Mammary epithelial cell (primary cell): ENCODE measurements around the gene CASK.
A peak's percentile ranks its signal among the peaks of the same experiment; 100 is the strongest.

ENCODE experiments used
- EZH2 ChIP-seq: IDR thresholded peaks from 2 replicates; pipeline ENCODE4 v1.6.1; 2012; ENCODE audit warnings: low read length, inconsistent platforms, borderline replicate concordance
- TF ChIP-seq, protein P1 (sequence below), 2 donors: IDR thresholded peaks in 1 of 2; conservative IDR thresholded peaks in 1 of 2; 2 replicates each; pipeline ENCODE4 v1.5.1; 2011 to 2012; ENCODE audit warnings: inconsistent platforms in 2 of 2, low read length in 2 of 2, mild to moderate bottlenecking in 2 of 2, control low read depth in 1 of 2, low read depth in 1 of 2; ENCODE audit not compliant: insufficient read depth in 1 of 2; ENCODE audit errors: extremely low read depth in 1 of 2

- TF ChIP-seq, protein P1, sequence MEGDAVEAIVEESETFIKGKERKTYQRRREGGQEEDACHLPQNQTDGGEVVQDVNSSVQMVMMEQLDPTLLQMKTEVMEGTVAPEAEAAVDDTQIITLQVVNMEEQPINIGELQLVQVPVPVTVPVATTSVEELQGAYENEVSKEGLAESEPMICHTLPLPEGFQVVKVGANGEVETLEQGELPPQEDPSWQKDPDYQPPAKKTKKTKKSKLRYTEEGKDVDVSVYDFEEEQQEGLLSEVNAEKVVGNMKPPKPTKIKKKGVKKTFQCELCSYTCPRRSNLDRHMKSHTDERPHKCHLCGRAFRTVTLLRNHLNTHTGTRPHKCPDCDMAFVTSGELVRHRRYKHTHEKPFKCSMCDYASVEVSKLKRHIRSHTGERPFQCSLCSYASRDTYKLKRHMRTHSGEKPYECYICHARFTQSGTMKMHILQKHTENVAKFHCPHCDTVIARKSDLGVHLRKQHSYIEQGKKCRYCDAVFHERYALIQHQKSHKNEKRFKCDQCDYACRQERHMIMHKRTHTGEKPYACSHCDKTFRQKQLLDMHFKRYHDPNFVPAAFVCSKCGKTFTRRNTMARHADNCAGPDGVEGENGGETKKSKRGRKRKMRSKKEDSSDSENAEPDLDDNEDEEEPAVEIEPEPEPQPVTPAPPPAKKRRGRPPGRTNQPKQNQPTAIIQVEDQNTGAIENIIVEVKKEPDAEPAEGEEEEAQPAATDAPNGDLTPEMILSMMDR (conservative IDR thresholded peaks at IDR 0.05 in 1 of 2, IDR thresholded peaks at IDR 0.05 in 1 of 2; ENCODE audit: extremely low read depth in 1 of 2, insufficient read depth in 1 of 2, low read depth in 1 of 2, low read length in 2 of 2): peak in 1 of 2 donors; percentile 13
- no peak for TF ChIP-seq EZH2
These were observed 763 bp downstream of the CASK start for GRCh38 chrX:41922431-41923151.
